Glutamatergic neuron (in vitro differentiated cells): ENCODE data around the gene DEFB131B. TPM values are rescaled to one million over a fixed set of nuclear protein-coding genes. Genes with fewer than 3 reads are reported as not detected.
"Not testable (repeated sequence)": the region's sequence is repeated elsewhere in the genome, so short reads cannot be mapped to it uniquely, and the experiment has no call there.

Experiments
- DNase-seq: peaks from one replicate; pipeline ENCODE4 v3.0.0; 2022
- H3K27ac Mint-ChIP-seq: one replicate; pipeline ENCODE4 v1.8.0; 2020; ENCODE audit warnings: mild to moderate bottlenecking, mixed read lengths, inconsistent platforms; ENCODE audit not compliant: unreplicated experiment
- H3K27me3 Mint-ChIP-seq: one replicate; pipeline ENCODE4 v1.8.0; 2020; ENCODE audit warnings: mild to moderate bottlenecking, moderate library complexity, mixed read lengths, inconsistent platforms; ENCODE audit not compliant: unreplicated experiment
- H3K36me3 Mint-ChIP-seq: one replicate; pipeline ENCODE4 v1.8.0; 2020; ENCODE audit warnings: mild to moderate bottlenecking, mixed read lengths, inconsistent platforms; ENCODE audit not compliant: unreplicated experiment
- H3K4me1 Mint-ChIP-seq: one replicate; pipeline ENCODE4 v1.8.0; 2020; ENCODE audit warnings: mild to moderate bottlenecking, low read depth, mixed read lengths, inconsistent platforms; ENCODE audit not compliant: unreplicated experiment
- H3K4me3 Mint-ChIP-seq: one replicate; pipeline ENCODE4 v1.8.0; 2020; ENCODE audit warnings: mild to moderate bottlenecking, mixed read lengths, inconsistent platforms; ENCODE audit not compliant: unreplicated experiment
- H3K9me3 Mint-ChIP-seq: one replicate; pipeline ENCODE4 v1.8.0; 2020; ENCODE audit warnings: mild to moderate bottlenecking, moderate library complexity, mixed read lengths, inconsistent platforms; ENCODE audit not compliant: unreplicated experiment
- CTCF ChIP-seq: fragments of 200-600 bp; sonication (generic); IDR thresholded peaks from one replicate; pipeline ENCODE4 v1.5.0; 2021; ENCODE audit not compliant: partially characterized antibody, unreplicated experiment
- total RNA-seq: library from RNA; stranded (reverse); fragmentation: NEBNext Ultra II Directional; extraction: Animal tissue kit (Norgen Biotek cat#: 25700); gene quantifications from one replicate; pipeline ENCODE4 v1.2.1, GENCODE V29; 2021; ENCODE audit not compliant: unreplicated experiment

The DEFB131B gene
- total RNA-seq, 1 donor from 2014 or later: not detected

GRCh38 chr11:71863978-71864627, 14.2 kb upstream of the DEFB131B start:
- H3K4me3 Mint-ChIP-seq, H3K36me3 Mint-ChIP-seq, H3K27ac Mint-ChIP-seq, DNase-seq, H3K4me1 Mint-ChIP-seq, H3K27me3 Mint-ChIP-seq, H3K9me3 Mint-ChIP-seq: not testable (repeated sequence)
- TF ChIP-seq CTCF: peak; percentile 17

- not testable (repeated sequence) for H3K27me3 Mint-ChIP-seq, H3K36me3 Mint-ChIP-seq, H3K4me3 Mint-ChIP-seq, H3K9me3 Mint-ChIP-seq, H3K4me1 Mint-ChIP-seq, H3K27ac Mint-ChIP-seq, DNase-seq
Observed at GRCh38 chr11:71867209-71867608, 11.0 kb upstream of the DEFB131B start.

GRCh38 chr11:71869931-71870330, 8.3 kb upstream of the DEFB131B start:
- H3K27ac Mint-ChIP-seq, H3K36me3 Mint-ChIP-seq, H3K4me3 Mint-ChIP-seq: not testable (repeated sequence)

DNA sequence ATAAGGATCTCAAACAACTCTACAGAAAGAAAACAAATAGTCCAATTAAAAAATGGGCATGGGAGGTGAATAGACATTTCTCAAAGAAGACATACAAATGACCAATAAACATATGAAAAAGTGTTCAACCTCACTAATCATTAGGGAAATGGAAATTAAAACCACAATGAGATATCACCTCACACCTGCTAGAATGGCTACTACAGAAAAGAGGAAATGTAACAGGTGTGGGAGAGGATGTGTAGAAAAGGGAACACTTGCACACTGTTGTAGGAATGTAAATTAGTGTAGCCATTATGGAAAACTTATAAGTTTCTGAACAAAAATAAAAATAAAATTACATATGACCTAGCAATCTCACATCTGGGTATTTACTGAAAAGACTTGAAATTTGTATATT, 7.6 kb upstream of the DEFB131B start:
- not testable (repeated sequence) for H3K4me3 Mint-ChIP-seq, DNase-seq, H3K36me3 Mint-ChIP-seq, H3K27me3 Mint-ChIP-seq, H3K27ac Mint-ChIP-seq, H3K9me3 Mint-ChIP-seq, H3K4me1 Mint-ChIP-seq

More at GRCh38 chr11:71869931-71870330, 8.3 kb upstream of the DEFB131B start:
- not testable (repeated sequence) for H3K9me3 Mint-ChIP-seq, DNase-seq, H3K4me1 Mint-ChIP-seq, H3K27me3 Mint-ChIP-seq

- H3K27me3 Mint-ChIP-seq, H3K9me3 Mint-ChIP-seq: not testable (repeated sequence)
Observed at GRCh38 chr11:71876262-71876661, 2.0 kb upstream of the DEFB131B start.

DNA sequence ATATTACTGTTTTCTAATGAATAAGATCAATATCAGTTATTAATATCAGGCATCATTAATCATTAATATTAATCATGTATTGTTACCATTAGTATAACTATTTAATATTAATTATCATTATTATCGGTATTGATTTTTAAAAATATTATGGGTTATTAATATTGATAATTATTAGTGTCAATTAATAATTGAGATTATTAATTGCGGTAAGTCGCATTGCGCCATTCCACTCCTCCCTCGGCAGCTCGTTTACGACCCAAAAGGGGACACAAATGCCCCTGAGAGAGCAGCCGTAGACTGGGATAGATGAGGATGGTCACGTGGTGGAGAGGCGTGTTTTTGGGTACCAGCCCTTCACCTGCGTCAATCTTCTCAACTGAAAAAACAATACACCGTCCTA, 7.6 kb downstream of the DEFB131B start:
- H3K27me3 Mint-ChIP-seq, H3K27ac Mint-ChIP-seq, H3K4me1 Mint-ChIP-seq, DNase-seq, H3K9me3 Mint-ChIP-seq, H3K4me3 Mint-ChIP-seq, H3K36me3 Mint-ChIP-seq: not testable (repeated sequence)

More at GRCh38 chr11:71876262-71876661, 2.0 kb upstream of the DEFB131B start:
- DNase-seq, H3K4me1 Mint-ChIP-seq, H3K36me3 Mint-ChIP-seq, H3K27ac Mint-ChIP-seq, H3K4me3 Mint-ChIP-seq: not testable (repeated sequence)

DNA sequence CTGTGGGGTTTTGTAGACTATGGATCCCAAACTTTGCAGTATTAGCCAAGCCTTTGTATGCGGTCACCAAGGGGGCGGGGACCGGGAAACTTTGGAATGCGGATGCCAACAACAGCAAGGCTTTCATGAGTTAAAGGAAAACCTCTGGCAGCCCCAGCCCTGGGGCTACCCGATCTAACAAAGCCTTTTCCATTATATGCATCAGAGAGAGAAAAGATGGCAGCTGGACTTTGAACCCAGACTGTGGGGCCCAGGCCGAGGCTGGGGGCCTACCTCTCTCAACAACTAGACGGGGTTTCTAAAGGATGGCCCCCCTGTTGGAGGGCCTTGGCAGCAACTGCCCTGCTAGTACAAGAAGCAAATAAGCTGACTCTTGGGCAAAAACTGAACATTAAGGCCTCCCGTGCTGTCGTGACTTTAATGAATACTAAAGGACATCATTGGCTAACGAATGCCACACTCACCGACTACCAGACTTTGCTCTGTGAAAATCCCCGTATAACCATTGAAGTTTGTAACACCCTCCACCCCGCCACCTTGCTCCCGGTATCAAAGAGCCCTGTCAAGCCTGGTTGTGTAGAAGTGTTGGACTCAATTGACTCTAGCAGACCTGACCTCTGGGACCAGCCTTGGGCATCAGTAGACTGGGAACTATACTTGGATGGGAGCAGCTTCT, 10.2 kb downstream of the DEFB131B start:
- H3K9me3 Mint-ChIP-seq, H3K27ac Mint-ChIP-seq, DNase-seq, H3K4me1 Mint-ChIP-seq, H3K4me3 Mint-ChIP-seq, H3K27me3 Mint-ChIP-seq, H3K36me3 Mint-ChIP-seq: not testable (repeated sequence)

DNA sequence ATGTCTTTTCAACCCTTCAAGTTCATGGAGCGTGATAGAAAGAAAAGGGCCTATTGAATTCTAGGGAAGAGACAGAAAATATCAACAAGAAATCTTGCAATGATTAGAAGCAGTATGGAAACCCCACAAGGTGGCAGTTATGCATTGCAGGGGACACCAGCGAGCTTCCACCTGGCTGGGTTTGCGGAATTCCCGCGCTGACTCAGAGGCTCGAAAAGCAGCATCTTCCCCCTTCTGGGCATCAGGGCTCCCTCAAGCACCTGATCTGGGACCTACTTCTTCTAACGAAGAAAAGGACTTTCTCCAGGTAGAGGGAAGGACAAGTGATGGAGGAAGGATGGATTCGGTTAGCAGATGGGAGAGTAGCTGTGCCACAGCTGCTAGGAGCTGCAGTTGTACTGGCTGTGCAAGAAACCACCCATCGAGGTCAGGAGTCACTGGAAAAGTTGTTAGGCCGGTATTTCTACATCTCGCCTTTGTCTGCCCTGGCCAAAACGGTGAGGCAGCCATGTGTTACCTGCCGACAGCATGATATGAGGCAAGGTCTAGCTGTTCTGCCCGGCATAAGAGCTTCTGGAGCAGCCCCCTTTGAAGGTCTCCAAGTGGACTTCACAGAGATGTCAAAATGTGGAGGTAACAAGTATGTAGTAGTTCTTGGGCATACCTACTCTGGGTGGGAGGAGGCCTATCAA, 11.1 kb downstream of the DEFB131B start:
- not testable (repeated sequence) for H3K36me3 Mint-ChIP-seq, H3K27ac Mint-ChIP-seq, H3K9me3 Mint-ChIP-seq, H3K4me1 Mint-ChIP-seq, H3K4me3 Mint-ChIP-seq, H3K27me3 Mint-ChIP-seq, DNase-seq
